Trophoblast cell (in vitro differentiated cells and primary cell): ENCODE measurements around the gene ZFHX3.
A peak's percentile ranks its signal among the peaks of the same experiment; 100 is the strongest.

Source experiments
- DNase-seq, 2 donors: peaks; one replicate each; pipeline ENCODE4 v3.0.0-alpha.2; 2016
- H2AFZ ChIP-seq: 2 replicates; pipeline ENCODE4 v1.6.1; 2013; ENCODE audit warnings: low read length, moderate library complexity, mild to moderate bottlenecking; ENCODE audit not compliant: insufficient read depth, poor library complexity
- H2AK5ac ChIP-seq: 2 replicates; pipeline ENCODE4 v1.6.1; 2013; ENCODE audit warnings: mild to moderate bottlenecking, low read length
- H2BK120ac ChIP-seq: 2 replicates; pipeline ENCODE4 v1.6.1; 2013; ENCODE audit warnings: low read length, mild to moderate bottlenecking, moderate library complexity; ENCODE audit not compliant: insufficient read depth, poor library complexity
- H2BK12ac ChIP-seq: 2 replicates; pipeline ENCODE4 v1.6.1; 2013; ENCODE audit warnings: mild to moderate bottlenecking, low read length, moderate library complexity
- H2BK5ac ChIP-seq: 2 replicates; pipeline ENCODE4 v1.6.1; 2013; ENCODE audit warnings: low read length, low read depth, moderate library complexity, mild to moderate bottlenecking; ENCODE audit not compliant: poor library complexity
- H3K14ac ChIP-seq: 2 replicates; pipeline ENCODE4 v1.6.1; 2013; ENCODE audit warnings: mild to moderate bottlenecking, low read length
- H3K18ac ChIP-seq: 2 replicates; pipeline ENCODE4 v1.6.1; 2013; ENCODE audit warnings: mild to moderate bottlenecking, low read length
- H3K23ac ChIP-seq: 2 replicates; pipeline ENCODE4 v1.6.1; 2013; ENCODE audit warnings: low read length
- H3K27ac ChIP-seq: 2 replicates; pipeline ENCODE4 v1.5.1; 2013; ENCODE audit warnings: low read depth, mild to moderate bottlenecking, inconsistent platforms, low read length, moderate library complexity
- H3K27me3 ChIP-seq: 2 replicates; pipeline ENCODE4 v1.6.1; 2013; ENCODE audit warnings: inconsistent platforms, mild to moderate bottlenecking, low read length, moderate library complexity; ENCODE audit not compliant: insufficient read depth
- H3K36me3 ChIP-seq, 2 experiments: 1 replicate in 1 of 2; 2 replicates in 1 of 2; pipeline ENCODE4 v1.6.1; 2013; ENCODE audit warnings: low read length in 2 of 2, mild to moderate bottlenecking in 2 of 2, moderate library complexity in 1 of 2; ENCODE audit not compliant: insufficient read depth in 2 of 2, control insufficient read depth in 1 of 2
- H3K4ac ChIP-seq: 2 replicates; pipeline ENCODE4 v1.6.1; 2013; ENCODE audit warnings: low read depth, mild to moderate bottlenecking, low read length, moderate library complexity
- H3K4me1 ChIP-seq, 2 experiments: 1 replicate in 1 of 2; 2 replicates in 1 of 2; pipeline ENCODE4 v1.6.1; 2013; ENCODE audit warnings: low read length in 2 of 2, mild to moderate bottlenecking in 2 of 2, moderate library complexity in 1 of 2; ENCODE audit not compliant: insufficient read depth in 2 of 2, control insufficient read depth in 1 of 2
- H3K4me2 ChIP-seq: 2 replicates; pipeline ENCODE4 v1.6.1; 2013; ENCODE audit warnings: inconsistent platforms, mild to moderate bottlenecking, low read length, moderate library complexity
- H3K4me3 ChIP-seq: 2 replicates; pipeline ENCODE4 v1.5.1; 2013; ENCODE audit warnings: mild to moderate bottlenecking, low read depth, low read length, inconsistent platforms
- H3K79me1 ChIP-seq: one replicate; pipeline ENCODE4 v1.6.1; 2013; ENCODE audit warnings: low read length
- H3K79me2 ChIP-seq: 2 replicates; pipeline ENCODE4 v1.6.1; 2013; ENCODE audit warnings: low read length, mild to moderate bottlenecking; ENCODE audit not compliant: control insufficient read depth, insufficient read depth, poor library complexity
- H3K9ac ChIP-seq: 2 replicates; pipeline ENCODE4 v1.6.1; 2013; ENCODE audit warnings: mild to moderate bottlenecking, low read length
- H3K9me3 ChIP-seq: 2 replicates; pipeline ENCODE4 v1.6.1; 2013; ENCODE audit warnings: low read depth, mild to moderate bottlenecking, control low read depth, inconsistent platforms, low read length; ENCODE audit not compliant: insufficient read depth
- H4K12ac ChIP-seq: 2 replicates; pipeline ENCODE4 v1.6.1; 2013; ENCODE audit warnings: low read depth, mild to moderate bottlenecking, low read length, moderate library complexity
- H4K8ac ChIP-seq: 2 replicates; pipeline ENCODE4 v1.6.1; 2013; ENCODE audit warnings: low read depth, mild to moderate bottlenecking, low read length, moderate library complexity
- H4K91ac ChIP-seq: one replicate; pipeline ENCODE4 v1.6.1; 2013; ENCODE audit warnings: low read depth, mild to moderate bottlenecking, low read length, moderate library complexity
- WGBS: extraction: QIAGEN DNeasy Blood & Tissue Kit; methylation state at CpG from one replicate; pipeline ENCODE4 v1.1.7; 2013; ENCODE audit warnings: missing lambda C conversion rate; ENCODE audit not compliant: insufficient read length, insufficient coverage; ENCODE audit errors: extremely low coverage; 5-methylcytosine and 5-hydroxymethylcytosine counted together

Gene ZFHX3

GRCh38 chr16:73095142-73095820 lies 47.4 kb upstream of the ZFHX3 start:
- no peak for DNase-seq
- H3K14ac ChIP-seq = no peak overlapping the region
- H3K23ac ChIP-seq = no peak overlapping the region
- H3K36me3 ChIP-seq = no peaks in the 10 kb centered on the region
- no peak overlapping the region for H3K18ac ChIP-seq
- WGBS = no CpG with 5 or more reads among the region's 6 CpGs
- H3K9me3 ChIP-seq = peaks cover 1% of the 10 kb centered on the region
- no peak overlapping the region for H2AK5ac ChIP-seq
- H3K4me1 ChIP-seq = no peaks in the 10 kb centered on the region
- no peak overlapping the region for H2BK120ac ChIP-seq
- H3K4me2 ChIP-seq = no peak overlapping the region
- no peak overlapping the region for H4K8ac ChIP-seq
- H3K4ac ChIP-seq = no peak overlapping the region
- H4K91ac ChIP-seq = no peak overlapping the region
- no peak overlapping the region for H3K9ac ChIP-seq
- H3K27me3 ChIP-seq = no peaks in the 10 kb centered on the region
- H3K79me1 ChIP-seq = no peaks in the 10 kb centered on the region
- H3K4me3 ChIP-seq = no peak overlapping the region
- H2AFZ ChIP-seq = no peak overlapping the region
- no peak overlapping the region for H2BK5ac ChIP-seq
- no peaks in the 10 kb centered on the region for H3K79me2 ChIP-seq
- no peak overlapping the region for H2BK12ac ChIP-seq
- H4K12ac ChIP-seq = no peak overlapping the region
- no peak overlapping the region for H3K27ac ChIP-seq

- H3K9me3 ChIP-seq = peaks cover 1% of the 10 kb centered on the region
- H3K4ac ChIP-seq = no peak overlapping the region
- no peak overlapping the region for H4K12ac ChIP-seq
- no peak overlapping the region for H3K27ac ChIP-seq
- no peak overlapping the region for H3K9ac ChIP-seq
- no peak overlapping the region for H3K23ac ChIP-seq
- H3K4me1 ChIP-seq = no peaks in the 10 kb centered on the region
- H3K14ac ChIP-seq = no peak overlapping the region
- no peak overlapping the region for H2AK5ac ChIP-seq
- no peak overlapping the region for H4K91ac ChIP-seq
- no peak overlapping the region for H2AFZ ChIP-seq
- H2BK12ac ChIP-seq = no peak overlapping the region
- no peaks in the 10 kb centered on the region for H3K79me1 ChIP-seq
- no peak overlapping the region for H4K8ac ChIP-seq
- no CpG with 5 or more reads among the region's 6 CpGs for WGBS
- H3K36me3 ChIP-seq = no peaks in the 10 kb centered on the region
- no peak for DNase-seq
- no peak overlapping the region for H3K4me2 ChIP-seq
- no peaks in the 10 kb centered on the region for H3K27me3 ChIP-seq
- no peak overlapping the region for H2BK120ac ChIP-seq
- no peak overlapping the region for H2BK5ac ChIP-seq
- H3K4me3 ChIP-seq = no peak overlapping the region
- no peak overlapping the region for H3K18ac ChIP-seq
- no peaks in the 10 kb centered on the region for H3K79me2 ChIP-seq
Measured at GRCh38 chr16:73094371-73094770, 46.4 kb upstream of the ZFHX3 start.

GRCh38 chr16:73093146-73094144 lies 45.5 kb upstream of the ZFHX3 start:
- Histone ChIP-seq H3K27me3 (no peaks in the 10 kb centered on the region), H3K4me3 (no peak overlapping the region), H2BK120ac (no peak overlapping the region), H4K91ac (no peak overlapping the region), H4K8ac (no peak overlapping the region), H2AK5ac (no peak overlapping the region), H2BK12ac (no peak overlapping the region), H3K4me2 (no peak overlapping the region), H3K79me2 (no peaks in the 10 kb centered on the region), H2AFZ (no peak overlapping the region), H3K36me3 (no peaks in the 10 kb centered on the region), H3K23ac (no peak overlapping the region), H3K9ac (no peak overlapping the region), H4K12ac (no peak overlapping the region), H3K4ac (no peak overlapping the region), H3K4me1 (no peaks in the 10 kb centered on the region), H3K27ac (no peak overlapping the region), H3K18ac (no peak overlapping the region), H3K9me3 (peaks cover 1% of the 10 kb centered on the region), H3K79me1 (no peaks in the 10 kb centered on the region), H2BK5ac (no peak overlapping the region), H3K14ac (no peak overlapping the region)
- no CpG with 5 or more reads among the region's 32 CpGs for WGBS
- no peak for DNase-seq

GRCh38 chr16:73092236-73092781 lies 44.4 kb upstream of the ZFHX3 start:
- H3K79me1 ChIP-seq = no peaks in the 10 kb centered on the region

More at GRCh38 chr16:73092236-73092781, 44.4 kb upstream of the ZFHX3 start:
- no peaks in the 10 kb centered on the region for H3K79me2 ChIP-seq
- no peak overlapping the region for H3K27ac ChIP-seq
- no peak overlapping the region for H4K91ac ChIP-seq
- H3K4ac ChIP-seq = no peak overlapping the region
- H2BK120ac ChIP-seq = no peak overlapping the region
- no peak overlapping the region for H3K4me2 ChIP-seq
- no peak overlapping the region for H3K4me3 ChIP-seq
- H3K9me3 ChIP-seq = peaks cover 1% of the 10 kb centered on the region
- WGBS = no CpG with 5 or more reads among the region's 16 CpGs
- no peak overlapping the region for H3K14ac ChIP-seq
- H3K4me1 ChIP-seq = no peaks in the 10 kb centered on the region
- no peak overlapping the region for H4K12ac ChIP-seq
- DNase-seq = no peak
- H3K36me3 ChIP-seq = no peaks in the 10 kb centered on the region
- no peak overlapping the region for H3K18ac ChIP-seq
- H3K23ac ChIP-seq = no peak overlapping the region
- no peaks in the 10 kb centered on the region for H3K27me3 ChIP-seq
- no peak overlapping the region for H2BK5ac ChIP-seq
- no peak overlapping the region for H2BK12ac ChIP-seq
- peak overlapping the region; percentile 82 for H4K8ac ChIP-seq
- peak overlapping the region; percentile 52 for H2AFZ ChIP-seq
- H3K9ac ChIP-seq = no peak overlapping the region
- no peak overlapping the region for H2AK5ac ChIP-seq
